Erythroblast (primary cell): Measurements from ENCODE around the gene CTAGE1.

Experiments used
- GATA1 ChIP-seq: IDR thresholded peaks from 2 replicates; pipeline ENCODE4 v1.6.1; 2011; ENCODE audit warnings: low read depth, mild to moderate bottlenecking, control low read depth, low read length, moderate library complexity
- POLR2A ChIP-seq: IDR thresholded peaks from 2 replicates; pipeline ENCODE4 v1.6.1; 2011; ENCODE audit warnings: mild to moderate bottlenecking, low read length

DNA sequence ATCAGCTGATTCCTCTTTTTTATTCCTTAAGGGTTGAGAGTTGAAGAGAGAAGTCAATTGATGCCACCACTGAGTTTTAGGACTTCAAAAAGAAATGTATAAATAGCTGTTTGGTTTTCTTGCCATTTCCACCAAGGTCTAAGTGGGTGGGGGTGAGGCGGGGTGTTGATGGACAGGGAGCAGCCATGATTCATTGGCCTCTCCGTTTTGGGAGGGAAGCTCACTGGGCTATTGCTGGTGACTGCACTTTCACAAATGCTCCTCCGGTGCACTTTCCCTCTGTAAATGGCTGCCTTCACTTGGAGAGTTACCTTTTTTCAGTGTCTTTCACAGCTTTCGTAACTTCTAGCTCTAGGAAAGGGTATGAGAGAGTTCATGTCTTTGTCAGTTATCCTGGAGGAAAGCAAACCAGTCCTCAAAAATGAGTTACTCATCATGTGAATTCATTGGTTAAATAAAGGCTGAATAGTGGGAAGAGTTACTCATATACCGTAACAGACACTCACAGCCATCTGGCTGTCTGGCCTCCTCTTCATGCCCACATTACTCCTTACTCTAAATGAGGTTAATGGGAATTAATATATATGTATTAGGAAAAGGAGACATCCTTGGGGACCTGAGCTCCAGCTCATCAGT is 17.4 kb upstream of the CTAGE1 start:
- TF ChIP-seq POLR2A (no peak), GATA1 (no peak)
